WTC11 (cell line): ENCODE data around the gene C1orf159. TPM values are rescaled to one million over a fixed set of nuclear protein-coding genes. Genes with fewer than 3 reads are reported as not detected.

ENCODE experiments used
- ATAC-seq: fragments of 200-7000 bp; cut with Tn5 transposase; 2 replicates; pipeline ENCODE4 v1.10.0; 2021; ENCODE audit warnings: mild to moderate bottlenecking, moderate library complexity
- CTCF ChIA-PET: fragments of 300-600 bp; sonication (Branson Sonifier 250); formaldehyde crosslinking; loops from one replicate; lab custom pipeline; 2021; ENCODE audit warnings: antibody characterized with exemption; lab: Charles Lee
- POLR2A ChIA-PET: fragments of 350-600 bp; sonication (Branson Sonifier 250); formaldehyde crosslinking; loops from one replicate; lab custom pipeline; 2021; ENCODE audit warnings: antibody characterized with exemption; lab: Charles Lee
- DNase-seq: peaks from one replicate; pipeline ENCODE4 v3.0.0; 2021; ENCODE audit warnings: low spot score
- H3K27ac Mint-ChIP-seq: 2 replicates; pipeline ENCODE4 v1.8.0; 2021; ENCODE audit warnings: mixed read lengths
- H3K27me3 Mint-ChIP-seq: 2 replicates; pipeline ENCODE4 v1.8.0; 2021; ENCODE audit warnings: low read depth, mild to moderate bottlenecking, moderate library complexity, mixed read lengths
- H3K36me3 Mint-ChIP-seq: 2 replicates; pipeline ENCODE4 v1.8.0; 2021; ENCODE audit warnings: mixed read lengths
- H3K4me1 Mint-ChIP-seq: 2 replicates; pipeline ENCODE4 v1.8.0; 2022; ENCODE audit warnings: mixed read lengths
- H3K4me3 Mint-ChIP-seq: 2 replicates; pipeline ENCODE4 v1.8.0; 2021; ENCODE audit warnings: mild to moderate bottlenecking, moderate library complexity, mixed read lengths
- H3K9me3 Mint-ChIP-seq: 2 replicates; pipeline ENCODE4 v1.8.0; 2021; ENCODE audit warnings: mixed read lengths
- AR ChIP-seq: fragments of 250-450 bp; sonication (Bioruptor Pico); IDR thresholded peaks from 2 replicates; pipeline ENCODE4 v1.9.0; 2021; ENCODE audit warnings: mild to moderate bottlenecking
- EMX1 ChIP-seq: fragments of 250-450 bp; sonication (Bioruptor Pico); IDR thresholded peaks from 2 replicates; pipeline ENCODE4 v1.8.0; 2021; ENCODE audit warnings: mild to moderate bottlenecking
- ESRRA ChIP-seq: sonication (generic); formaldehyde crosslinking; IDR thresholded peaks from 2 replicates; pipeline ENCODE4 v1.8.1; 2022; ENCODE audit warnings: mild to moderate bottlenecking, missing genetic modification reagents, borderline replicate concordance
- FOXP1 ChIP-seq: sonication (generic); formaldehyde crosslinking; IDR thresholded peaks from 2 replicates; pipeline ENCODE4 v1.8.0; 2022; ENCODE audit warnings: missing genetic modification reagents, mild to moderate bottlenecking, moderate library complexity, borderline replicate concordance
- HMGXB4 ChIP-seq: sonication (generic); formaldehyde crosslinking; IDR thresholded peaks from 2 replicates; pipeline ENCODE4 v1.8.1; 2023; ENCODE audit warnings: mild to moderate bottlenecking, moderate library complexity, missing genetic modification reagents
- IRF2 ChIP-seq: sonication (generic); formaldehyde crosslinking; IDR thresholded peaks from 2 replicates; pipeline ENCODE4 v1.8.0; 2022; ENCODE audit warnings: low read depth, missing genetic modification reagents, borderline replicate concordance
- NFATC4 ChIP-seq: fragments of 250-450 bp; sonication (Bioruptor Pico); IDR thresholded peaks from 2 replicates; pipeline ENCODE4 v1.9.0; 2021; ENCODE audit warnings: mild to moderate bottlenecking
- NFYB ChIP-seq: sonication (generic); formaldehyde crosslinking; conservative IDR thresholded peaks from 2 replicates; pipeline ENCODE4 v1.8.0; 2022; ENCODE audit warnings: low read depth, missing genetic modification reagents
- NR1H2 ChIP-seq: sonication (generic); formaldehyde crosslinking; IDR thresholded peaks from 2 replicates; pipeline ENCODE4 v1.9.0; 2021; ENCODE audit warnings: mild to moderate bottlenecking, moderate library complexity, missing genetic modification reagents
- OVOL2 ChIP-seq: fragments of 250-450 bp; sonication (Bioruptor Pico); IDR thresholded peaks from 2 replicates; pipeline ENCODE4 v1.9.0; 2021; ENCODE audit warnings: mild to moderate bottlenecking, borderline replicate concordance
- PRRX2 ChIP-seq: fragments of 250-450 bp; sonication (Bioruptor Pico); IDR thresholded peaks from 2 replicates; pipeline ENCODE4 v1.8.0; 2021; ENCODE audit warnings: mild to moderate bottlenecking
- RELA ChIP-seq: sonication (generic); formaldehyde crosslinking; IDR thresholded peaks from 2 replicates; pipeline ENCODE4 v1.8.1; 2022; ENCODE audit warnings: missing genetic modification reagents, mild to moderate bottlenecking, borderline replicate concordance
- SMAD3 ChIP-seq: sonication (generic); formaldehyde crosslinking; IDR thresholded peaks from 2 replicates; pipeline ENCODE4 v1.8.0; 2022; ENCODE audit warnings: missing genetic modification reagents, mild to moderate bottlenecking, borderline replicate concordance
- STAT6 ChIP-seq: sonication (generic); formaldehyde crosslinking; conservative IDR thresholded peaks from 2 replicates; pipeline ENCODE4 v1.8.1; 2023; ENCODE audit warnings: mild to moderate bottlenecking, low read depth, missing genetic modification reagents, moderate library complexity
- ZBTB21 ChIP-seq: sonication (generic); formaldehyde crosslinking; IDR thresholded peaks from 2 replicates; pipeline ENCODE4 v1.8.1; 2023; ENCODE audit warnings: mild to moderate bottlenecking, missing genetic modification reagents, borderline replicate concordance
- ZNF138 ChIP-seq: sonication (generic); formaldehyde crosslinking; conservative IDR thresholded peaks from 2 replicates; pipeline ENCODE4 v1.8.1; 2022; ENCODE audit warnings: mild to moderate bottlenecking, moderate library complexity, missing genetic modification reagents
- ZNF219 ChIP-seq: sonication (generic); formaldehyde crosslinking; IDR thresholded peaks from 2 replicates; pipeline ENCODE4 v1.8.0; 2023; ENCODE audit warnings: missing genetic modification reagents, mild to moderate bottlenecking, borderline replicate concordance
- ZNF263 ChIP-seq: sonication (generic); formaldehyde crosslinking; IDR thresholded peaks from 2 replicates; pipeline ENCODE4 v1.8.1; 2022; ENCODE audit warnings: low read depth, mild to moderate bottlenecking, moderate library complexity, missing genetic modification reagents
- ZNF281 ChIP-seq: sonication (generic); formaldehyde crosslinking; IDR thresholded peaks from 2 replicates; pipeline ENCODE4 v1.8.0; 2023; ENCODE audit warnings: mild to moderate bottlenecking, missing genetic modification reagents
- ZNF416 ChIP-seq: fragments of 250-450 bp; sonication (Bioruptor Pico); IDR thresholded peaks from 2 replicates; pipeline ENCODE4 v1.9.0; 2021; ENCODE audit warnings: mild to moderate bottlenecking, inconsistent platforms
- total RNA-seq: library from RNA; stranded (reverse); gene quantifications from 3 replicates; pipeline ENCODE4 v1.2.3, GENCODE V29; 2021

Gene C1orf159
- total RNA-seq, 1 experiment from 2014 or later: 17.8 TPM

GRCh38 chr1:1045129-1045528 is 70.8 kb downstream of the C1orf159 start:
- Mint-ChIP-seq H3K9me3 (no peaks in the 10 kb centered on the region), H3K4me1 (no peaks in the 10 kb centered on the region), H3K27ac (no peak overlapping the region), H3K4me3 (no peak overlapping the region), H3K36me3 (peaks cover 10% of the 10 kb centered on the region), H3K27me3 (peaks cover 1% of the 10 kb centered on the region)
- no peak for ATAC-seq
- ChIA-PET CTCF (interaction anchor here (0.6 kb wide), 1 partner anchor 141 kb away, joined by 4 read pairs; no protein-coding TSS in a partner anchor), POLR2A (no interaction called here)
- no peak for TF ChIP-seq OVOL2
- TF ChIP-seq NR1H2: no peak
- no peak for TF ChIP-seq ZNF281
- TF ChIP-seq HMGXB4: no peak
- TF ChIP-seq ESRRA: no peak
- TF ChIP-seq AR (CRISPR knock-in tag): no peak
- no peak for TF ChIP-seq FOXP1 (CRISPR knock-in tag)
- TF ChIP-seq ZNF138 (CRISPR knock-in tag): no peak
- no peak for TF ChIP-seq IRF2 (CRISPR knock-in tag)
- no peak for TF ChIP-seq ZNF263 (CRISPR knock-in tag)
- no peak for TF ChIP-seq NFATC4 (CRISPR knock-in tag)
- TF ChIP-seq ZNF416 (CRISPR knock-in tag): no peak
- no peak for TF ChIP-seq NFYB (CRISPR knock-in tag)
- TF ChIP-seq STAT6 (CRISPR knock-in tag): no peak
- TF ChIP-seq ZNF219 (CRISPR knock-in tag): no peak
- TF ChIP-seq ZBTB21 (CRISPR knock-in tag): no peak
- TF ChIP-seq EMX1: no peak
- TF ChIP-seq PRRX2 (CRISPR knock-in tag): no peak
- TF ChIP-seq RELA (CRISPR knock-in tag): no peak
- TF ChIP-seq SMAD3 (CRISPR knock-in tag): no peak
- DNase-seq: no peak
